ENCODE data around the gene GABRG3.

Gene GABRG3

DNA sequence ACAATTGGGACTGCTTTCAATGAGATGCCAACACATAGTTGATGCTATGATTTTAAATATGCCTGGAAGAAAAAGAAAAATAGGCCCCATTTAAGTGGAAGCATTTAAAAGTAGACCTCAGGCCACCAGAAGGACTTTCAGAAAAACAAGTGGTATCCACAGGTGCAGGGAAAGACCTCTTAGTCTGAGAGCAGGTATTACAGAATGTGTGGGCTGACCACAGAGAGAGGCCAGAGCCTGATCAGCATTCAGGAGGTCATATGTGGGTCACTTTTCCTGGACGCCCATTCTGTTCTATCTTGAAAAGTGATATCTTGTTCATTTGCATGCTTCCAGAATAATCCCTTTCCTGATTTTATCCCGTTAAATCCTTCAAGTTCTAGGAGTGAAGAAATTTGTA, 95.5 kb downstream of the GABRG3 start:
- TF ChIP-seq CTCF (IDR thresholded peaks at IDR 0.05; ENCODE audit: low read depth, low read length, missing control alignments) = no peak
- H3K4me3 ChIP-seq (replicated peaks; ENCODE audit: low read depth, low read length) = no peak overlapping the region

GRCh38 chr15:27067175-27067574, 96.2 kb downstream of the GABRG3 start:
- no peak for TF ChIP-seq CTCF (IDR thresholded peaks at IDR 0.05; ENCODE audit: low read depth, low read length, missing control alignments)
- DNase-seq (ENCODE audit: extremely low read depth, low read depth) = no peak
- no peak overlapping the region for H3K4me3 ChIP-seq (replicated peaks; ENCODE audit: low read depth, low read length)

More for the DNA sequence above, 95.5 kb downstream of the GABRG3 start:
- no peak for DNase-seq (ENCODE audit: extremely low read depth, low read depth)

DNA sequence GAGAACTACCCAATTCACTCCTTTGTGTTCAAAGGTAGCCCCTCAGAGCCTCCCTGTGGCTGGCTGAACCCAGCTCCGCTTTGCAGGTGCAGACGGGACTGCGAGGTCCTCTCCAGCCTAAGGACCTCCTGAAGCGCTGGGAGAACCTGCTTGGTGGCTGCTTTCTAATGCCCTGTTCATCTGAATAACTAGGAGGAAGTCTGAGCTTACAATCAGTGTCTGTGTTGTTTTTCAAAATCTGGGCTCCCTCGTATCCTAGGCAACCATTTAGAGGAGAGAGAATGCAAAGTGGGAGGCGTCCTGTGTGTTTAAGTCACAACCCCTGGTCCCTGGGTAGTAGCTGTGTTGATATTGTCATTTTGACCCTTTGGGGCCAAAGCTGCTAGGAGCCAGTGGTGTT, 99.9 kb downstream of the GABRG3 start:
- no peak for TF ChIP-seq CTCF (IDR thresholded peaks at IDR 0.05; ENCODE audit: low read depth, low read length, missing control alignments)
- no peak overlapping the region for H3K4me3 ChIP-seq (replicated peaks; ENCODE audit: low read depth, low read length)
- DNase-seq (ENCODE audit: extremely low read depth, low read depth) = no peak

DNA sequence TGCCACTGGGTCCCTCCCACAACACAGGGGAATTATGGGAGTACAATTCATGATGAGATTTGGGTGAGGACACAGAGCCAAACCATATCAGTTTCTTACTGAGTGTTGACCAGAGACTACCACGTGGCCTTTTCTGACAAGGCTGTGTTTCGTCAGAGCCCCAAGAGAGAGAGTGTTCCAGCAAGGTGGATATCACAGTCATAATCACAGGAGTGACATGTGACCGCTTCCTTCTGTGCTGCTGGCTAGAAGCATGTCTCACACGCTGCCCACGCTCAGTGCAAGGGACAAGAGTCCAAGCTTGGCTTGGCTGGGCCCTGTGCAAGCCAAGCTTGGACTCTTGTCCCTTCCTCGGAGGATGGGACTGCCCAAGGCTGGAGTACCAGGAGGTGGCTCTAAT, 103.2 kb downstream of the GABRG3 start:
- TF ChIP-seq CTCF (IDR thresholded peaks at IDR 0.05; ENCODE audit: low read depth, low read length, missing control alignments) = no peak
- no peak for DNase-seq (ENCODE audit: extremely low read depth, low read depth)
- no peak overlapping the region for H3K4me3 ChIP-seq (replicated peaks; ENCODE audit: low read depth, low read length)

- DNase-seq (ENCODE audit: extremely low read depth, low read depth) = no peak
- TF ChIP-seq CTCF (IDR thresholded peaks at IDR 0.05; ENCODE audit: low read depth, low read length, missing control alignments) = no peak
- no peak overlapping the region for H3K4me3 ChIP-seq (replicated peaks; ENCODE audit: low read depth, low read length)
These were observed 106.8 kb downstream of the GABRG3 start for GRCh38 chr15:27077790-27078189.

DNA sequence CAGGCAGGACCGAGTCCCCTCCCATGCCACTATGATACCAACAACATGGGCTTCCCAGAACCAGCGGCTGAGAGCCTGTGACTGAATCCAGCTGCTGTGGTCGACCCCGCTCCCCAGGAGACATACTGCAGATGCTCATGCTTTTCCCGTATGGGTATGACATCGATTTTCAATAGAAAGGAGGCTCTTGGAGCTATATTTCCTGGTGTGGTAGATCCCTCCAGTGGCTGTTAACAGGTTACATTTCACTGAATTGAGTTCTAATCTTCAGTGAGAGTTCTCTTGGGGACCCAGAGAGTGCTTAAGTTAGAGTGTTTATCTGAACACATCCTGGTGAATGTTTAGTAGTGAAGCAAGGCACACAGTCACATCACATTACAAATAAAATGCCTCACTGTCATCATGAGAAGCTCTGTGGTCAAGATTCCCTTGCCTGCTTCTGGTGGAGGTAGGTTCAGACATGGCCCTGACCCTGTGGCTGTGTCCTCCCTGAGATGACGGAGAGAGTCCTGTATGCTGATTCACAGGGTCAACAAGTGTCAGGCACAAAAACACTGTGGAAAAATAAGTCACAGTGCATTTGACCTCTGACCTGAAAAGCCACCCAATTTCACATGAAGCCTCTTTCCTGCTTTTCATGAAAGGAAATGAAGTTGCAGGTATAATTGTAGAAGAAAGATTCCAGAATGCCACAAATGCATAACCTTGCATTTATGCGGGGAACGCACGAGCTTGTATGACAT, 110.9 kb downstream of the GABRG3 start:
- no peak overlapping the region for H3K4me3 ChIP-seq (replicated peaks; ENCODE audit: low read depth, low read length)
- no peak for TF ChIP-seq CTCF (IDR thresholded peaks at IDR 0.05; ENCODE audit: low read depth, low read length, missing control alignments)
- DNase-seq (ENCODE audit: extremely low read depth, low read depth) = no peak

DNA sequence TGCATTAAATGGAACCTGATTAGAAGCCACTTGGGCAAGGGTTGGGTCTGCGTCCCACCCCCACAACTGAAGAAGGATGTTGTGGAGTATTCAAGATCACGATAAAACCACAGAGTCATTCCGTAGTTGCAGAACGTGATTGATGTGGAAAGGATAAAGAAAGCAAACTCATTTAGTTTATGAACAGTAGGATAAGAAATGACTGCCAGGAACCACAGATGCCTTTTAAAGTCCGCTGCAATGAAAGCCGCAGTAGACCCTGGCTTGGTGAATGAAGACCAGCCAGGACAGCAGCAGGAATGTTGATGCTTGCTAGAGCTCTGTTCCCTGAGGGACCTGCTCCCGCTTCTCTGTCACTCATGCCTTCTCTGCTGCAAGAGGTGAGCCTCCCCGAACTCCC, 111.5 kb downstream of the GABRG3 start:
- H3K4me3 ChIP-seq (replicated peaks; ENCODE audit: low read depth, low read length) = no peak overlapping the region
- no peak for DNase-seq (ENCODE audit: extremely low read depth, low read depth)
- TF ChIP-seq CTCF (IDR thresholded peaks at IDR 0.05; ENCODE audit: low read depth, low read length, missing control alignments) = no peak
